ENCODE data around the gene ALG2.
"Not testable (repeated sequence)": the region's sequence is repeated elsewhere in the genome, so short reads cannot be mapped to it uniquely, and the experiment has no call there.

Gene ALG2

GRCh38 chr9:99221621-99222415 is at the start of gene ALG2, which contains the start of gene SEC61B:
Gene ALG2 (minus strand): TSS chr9:99221942. CDS start chr9:99221894, 48 bp downstream.
Gene SEC61B (plus strand): TSS chr9:99222282. CDS start chr9:99222364, 82 bp downstream.
- FAIRE-seq: no peak

- no peak for FAIRE-seq
These were observed 48.7 kb upstream of the ALG2 start for GRCh38 chr9:99270491-99270890.

- no peak for FAIRE-seq
These were observed 47.7 kb upstream of the ALG2 start for GRCh38 chr9:99269416-99269815.

GRCh38 chr9:99266255-99267023 is 44.7 kb upstream of the ALG2 start:
- no peak for FAIRE-seq

GRCh38 chr9:99265691-99266090 is 43.9 kb upstream of the ALG2 start:
- no peak for FAIRE-seq

- no peak for FAIRE-seq
These were observed 42.4 kb upstream of the ALG2 start for GRCh38 chr9:99264070-99264680.

- no peak for FAIRE-seq
These were observed 41.2 kb upstream of the ALG2 start for GRCh38 chr9:99262949-99263418.

- FAIRE-seq: no peak
These were observed 40.2 kb upstream of the ALG2 start for GRCh38 chr9:99261923-99262322.

GRCh38 chr9:99259231-99259918 is 37.6 kb upstream of the ALG2 start:
- FAIRE-seq: no peak

- FAIRE-seq: no peak
These were observed 36.1 kb upstream of the ALG2 start for GRCh38 chr9:99257723-99258389.

- FAIRE-seq: no peak
These were observed 33.9 kb upstream of the ALG2 start for GRCh38 chr9:99255651-99256050.

- no peak for FAIRE-seq
These were observed 32.2 kb upstream of the ALG2 start for GRCh38 chr9:99253772-99254431.

- no peak for FAIRE-seq
These were observed 31.4 kb upstream of the ALG2 start for GRCh38 chr9:99253134-99253533.

GRCh38 chr9:99251157-99251556 is 29.4 kb upstream of the ALG2 start:
- no peak for FAIRE-seq

- no peak for FAIRE-seq
These were observed 27.9 kb upstream of the ALG2 start for GRCh38 chr9:99249619-99250018.

GRCh38 chr9:99244344-99245260 is 22.9 kb upstream of the ALG2 start:
- no peak for FAIRE-seq

GRCh38 chr9:99241106-99241505 is 19.4 kb upstream of the ALG2 start:
- no peak for FAIRE-seq

GRCh38 chr9:99239341-99240060 is 17.8 kb upstream of the ALG2 start:
- no peak for FAIRE-seq

- FAIRE-seq: no peak
These were observed 16.6 kb upstream of the ALG2 start for GRCh38 chr9:99238331-99238730.

- FAIRE-seq: not testable (repeated sequence)
These were observed 16.1 kb upstream of the ALG2 start for GRCh38 chr9:99237849-99238248.

Data from colon (tissue), 2 donors.